Upper lobe of left lung (tissue), 4 donors: Measurements from ENCODE around the gene USP22.

ENCODE experiments used
- EP300 ChIP-seq, 4 donors: sonication (generic); formaldehyde crosslinking; IDR thresholded peaks; one replicate each; pipeline ENCODE4 v1.5.1; 2017; ENCODE audit warnings: antibody characterized with exemption in 4 of 4, control low read depth in 2 of 4
- POLR2A ChIP-seq, 4 donors: fragments of 450-650 bp; IDR thresholded peaks; one replicate each; pipeline ENCODE4 v1.5.1; 2016 to 2017; ENCODE audit warnings: antibody characterized with exemption in 4 of 4, mild to moderate bottlenecking in 2 of 4
- POLR2AphosphoS5 ChIP-seq, 2 donors: sonication (generic); formaldehyde crosslinking; IDR thresholded peaks; one replicate each; pipeline ENCODE4 v1.5.1; 2017; ENCODE audit warnings: antibody characterized with exemption in 2 of 2
- TF ChIP-seq, protein P1 (sequence below), 6 experiments: fragments of 450-650 bp in 4 of 6; fragments of 200-600 bp in 2 of 6; sonication (generic) in 2 of 6; IDR thresholded peaks; one replicate each; pipeline ENCODE4 v1.5.1; 2016 to 2019; ENCODE audit warnings: antibody characterized with exemption in 6 of 6

DNA sequence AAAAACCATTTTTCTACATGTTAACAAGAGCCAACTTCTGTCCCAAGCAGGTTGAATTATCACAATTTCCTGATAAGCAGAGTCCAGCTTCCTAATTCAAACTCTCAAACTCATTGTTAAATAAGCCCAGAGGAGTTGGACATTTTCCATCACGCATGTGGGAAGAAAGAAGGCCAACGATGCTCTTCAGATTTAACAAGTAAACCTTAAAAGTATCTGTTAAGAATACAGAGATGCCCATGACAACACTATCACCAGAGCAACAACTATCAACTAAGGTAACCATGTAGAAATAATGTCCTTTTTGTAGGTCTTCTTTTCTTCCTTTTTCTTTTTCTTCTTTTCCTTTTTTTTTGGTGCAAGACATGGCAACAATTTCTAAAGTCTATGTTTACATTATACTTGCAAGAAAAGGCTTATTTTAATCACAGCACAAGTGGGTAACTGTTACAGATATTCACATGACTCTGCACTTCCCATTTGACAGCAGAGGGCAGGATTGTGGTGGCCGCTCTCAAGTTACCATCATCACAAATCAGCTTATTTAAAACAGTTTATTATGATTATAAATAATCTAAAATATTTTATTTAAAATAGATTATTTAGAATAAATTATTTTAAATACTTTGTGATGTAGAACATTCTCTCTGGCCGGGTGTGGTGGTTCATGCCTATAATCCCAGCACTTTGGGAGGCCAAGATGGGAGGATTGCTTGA is 48.2 kb upstream of the USP22 start:
- TF ChIP-seq POLR2A (IDR thresholded peaks at IDR 0.05), result no peak
- TF ChIP-seq POLR2AphosphoS5 (IDR thresholded peaks at IDR 0.05), result no peak
- TF ChIP-seq, protein P1, sequence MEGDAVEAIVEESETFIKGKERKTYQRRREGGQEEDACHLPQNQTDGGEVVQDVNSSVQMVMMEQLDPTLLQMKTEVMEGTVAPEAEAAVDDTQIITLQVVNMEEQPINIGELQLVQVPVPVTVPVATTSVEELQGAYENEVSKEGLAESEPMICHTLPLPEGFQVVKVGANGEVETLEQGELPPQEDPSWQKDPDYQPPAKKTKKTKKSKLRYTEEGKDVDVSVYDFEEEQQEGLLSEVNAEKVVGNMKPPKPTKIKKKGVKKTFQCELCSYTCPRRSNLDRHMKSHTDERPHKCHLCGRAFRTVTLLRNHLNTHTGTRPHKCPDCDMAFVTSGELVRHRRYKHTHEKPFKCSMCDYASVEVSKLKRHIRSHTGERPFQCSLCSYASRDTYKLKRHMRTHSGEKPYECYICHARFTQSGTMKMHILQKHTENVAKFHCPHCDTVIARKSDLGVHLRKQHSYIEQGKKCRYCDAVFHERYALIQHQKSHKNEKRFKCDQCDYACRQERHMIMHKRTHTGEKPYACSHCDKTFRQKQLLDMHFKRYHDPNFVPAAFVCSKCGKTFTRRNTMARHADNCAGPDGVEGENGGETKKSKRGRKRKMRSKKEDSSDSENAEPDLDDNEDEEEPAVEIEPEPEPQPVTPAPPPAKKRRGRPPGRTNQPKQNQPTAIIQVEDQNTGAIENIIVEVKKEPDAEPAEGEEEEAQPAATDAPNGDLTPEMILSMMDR (IDR thresholded peaks at IDR 0.05), result no peak
- TF ChIP-seq EP300 (IDR thresholded peaks at IDR 0.05), result no peak
